Caco-2 (cell line): Measurements from ENCODE around the gene OXT. TPM values are rescaled to one million over a fixed set of nuclear protein-coding genes. Genes with fewer than 3 reads are reported as not detected.
"Not testable (repeated sequence)": the region's sequence is repeated elsewhere in the genome, so short reads cannot be mapped to it uniquely, and the experiment has no call there.

Experiments
- Bru-seq: library from RNA; stranded (reverse); fragments of 400-500 nt; gene quantifications from one replicate; lab custom pipeline; 2021; lab: Mats Ljungman, UMichigan
- BruChase-seq, 2 experiments: library from RNA; stranded (reverse); fragments of 400-500 nt; gene quantifications; one replicate each; lab custom pipeline; 2021; lab: Mats Ljungman, UMichigan
- BruUV-seq: library from RNA; stranded (reverse); fragments of 400-500 nt; replicated peaks from 2 replicates; lab custom pipeline; 2021; lab: Mats Ljungman, UMichigan
- CTCF ChIA-PET: fragments of 300-600 bp; sonication (Branson Sonifier 250); formaldehyde crosslinking; loops from one replicate; lab custom pipeline; 2022; ENCODE audit warnings: antibody characterized with exemption; lab: Charles Lee
- POLR2A ChIA-PET: fragments of 300-600 bp; sonication (Branson Sonifier 250); formaldehyde crosslinking; loops from one replicate; lab custom pipeline; 2022; ENCODE audit warnings: antibody characterized with exemption; lab: Charles Lee
- DNase-seq, 2 experiments: peaks; one replicate each; pipeline versions ENCODE4 v3.0.0 to v3.0.0-alpha.2; 2020 to 2022
- H3K27me3 ChIP-seq: replicated peaks from 2 replicates; pipeline ENCODE4 v1.6.0; 2011; ENCODE audit warnings: low read length; ENCODE audit not compliant: control insufficient read depth, insufficient read depth
- H3K36me3 ChIP-seq: 2 replicates; pipeline ENCODE4 v1.5.1; 2011; ENCODE audit warnings: low read length; ENCODE audit not compliant: control insufficient read depth, insufficient read depth
- H3K4me1 ChIP-seq: fragments of 250-450 bp; sonication (Bioruptor Pico); 2 replicates; pipeline ENCODE4 v1.5.1; 2020; ENCODE audit warnings: mild to moderate bottlenecking
- H3K4me3 ChIP-seq: 2 replicates; pipeline ENCODE4 v1.5.1; 2011; ENCODE audit warnings: low read depth, mild to moderate bottlenecking, control low read depth, low read length
- H3K9me3 ChIP-seq: fragments of 250-450 bp; sonication (Bioruptor Pico); 2 replicates; pipeline ENCODE4 v1.5.1; 2020; ENCODE audit warnings: mild to moderate bottlenecking, moderate library complexity
- H3K27ac Mint-ChIP-seq: one replicate; pipeline ENCODE4 v1.8.0; 2022; ENCODE audit warnings: mixed read lengths; ENCODE audit not compliant: unreplicated experiment
- H3K27me3 Mint-ChIP-seq: one replicate; pipeline ENCODE4 v1.8.0; 2022; ENCODE audit warnings: mixed read lengths; ENCODE audit not compliant: insufficient read depth, unreplicated experiment
- H3K36me3 Mint-ChIP-seq: one replicate; pipeline ENCODE4 v1.8.0; 2022; ENCODE audit warnings: mild to moderate bottlenecking, mixed read lengths; ENCODE audit not compliant: insufficient read depth, unreplicated experiment
- H3K4me1 Mint-ChIP-seq: one replicate; pipeline ENCODE4 v1.8.0; 2022; ENCODE audit warnings: low read depth, mixed read lengths; ENCODE audit not compliant: unreplicated experiment
- H3K4me3 Mint-ChIP-seq: one replicate; pipeline ENCODE4 v1.8.0; 2022; ENCODE audit warnings: mild to moderate bottlenecking, moderate library complexity, mixed read lengths; ENCODE audit not compliant: unreplicated experiment
- H3K9me3 Mint-ChIP-seq: one replicate; pipeline ENCODE4 v1.8.0; 2022; ENCODE audit warnings: mixed read lengths; ENCODE audit not compliant: unreplicated experiment
- intact Hi-C: fragments of 100-400 bp; cut with micrococcal nuclease; formaldehyde crosslinking; loops from one replicate; pipeline ENCODE4 v1.10.0; 2022; ENCODE audit not compliant: unreplicated experiment
- long read RNA-seq: library from polyadenylated mRNA; stranded (forward); transcript quantifications from one replicate; pipeline ENCODE4 v2.0.0, GENCODE V29; 2022
- total RNA-seq: library from RNA; stranded (reverse); gene quantifications from 2 replicates; pipeline ENCODE4 v1.2.3, GENCODE V29; 2022
- TF ChIP-seq, protein P1 (sequence below), 2 experiments: fragments of 200-600 bp in 1 of 2; IDR thresholded peaks; 1 replicate in 1 of 2; 2 replicates in 1 of 2; pipeline versions ENCODE4 v1.5.1 to v1.8.0; 2011 to 2022; ENCODE audit warnings: antibody characterized with exemption in 1 of 2, control low read depth in 1 of 2, inconsistent platforms in 1 of 2, low read depth in 1 of 2, low read length in 1 of 2, mild to moderate bottlenecking in 1 of 2, moderate library complexity in 1 of 2; ENCODE audit not compliant: insufficient read depth in 1 of 2, severe bottlenecking in 1 of 2, unreplicated experiment in 1 of 2

Gene OXT
- total RNA-seq: 1.9 and 2.7 TPM in 2 replicates
- percentile 24 among the genes with signal in this experiment for Bru-seq, nascent RNA
- percentile 41 among the genes with signal in this experiment for BruChase-seq, experiment 1, labeled RNA remaining after a 2-hour chase
- percentile 43 among the genes with signal in this experiment for BruChase-seq, experiment 2, labeled RNA remaining after a 6-hour chase
- long read RNA-seq, partial matches to known transcripts: 6 of 6 reads
- long read RNA-seq, other reads (novel, unspliced or antisense): 0 of 6 reads

GRCh38 chr20:3071610-3072529, at the start of gene OXT:
Gene OXT, plus strand, starts transcription at chr20:3071620. Its CDS starts 36 bp downstream, at chr20:3071656.
- Histone ChIP-seq H3K4me3 (peak within 1 kb of the TSS; percentile 74), H3K27me3 (no peaks in the 10 kb centered on the region), H3K4me1 (peaks cover 6% of the 10 kb centered on the region; the same call in 1 of the 2 replicates), H3K9me3 (no peaks in the 10 kb centered on the region), H3K36me3 (no peaks in the 10 kb centered on the region; the same call in 1 of the 2 replicates)
- Mint-ChIP-seq H3K4me1 (peaks cover 13% of the 10 kb centered on the region), H3K4me3 (peak within 1 kb of the TSS; percentile 58), H3K9me3 (no peaks in the 10 kb centered on the region), H3K36me3 (peaks cover 8% of the 10 kb centered on the region), H3K27me3 (no peaks in the 10 kb centered on the region), H3K27ac (peak within 1 kb of the TSS; percentile 86)
- ChIA-PET POLR2A (no interaction called here), CTCF (interaction anchor here (0.6 to 1.3 kb wide), 2 partner anchors 18 to 236 kb away, joined by 3 to 7 read pairs; no protein-coding TSS in a partner anchor)
- peak; percentile 79 to 85 for DNase-seq
- no TSS peak for BruUV-seq
- TF ChIP-seq, protein P1, sequence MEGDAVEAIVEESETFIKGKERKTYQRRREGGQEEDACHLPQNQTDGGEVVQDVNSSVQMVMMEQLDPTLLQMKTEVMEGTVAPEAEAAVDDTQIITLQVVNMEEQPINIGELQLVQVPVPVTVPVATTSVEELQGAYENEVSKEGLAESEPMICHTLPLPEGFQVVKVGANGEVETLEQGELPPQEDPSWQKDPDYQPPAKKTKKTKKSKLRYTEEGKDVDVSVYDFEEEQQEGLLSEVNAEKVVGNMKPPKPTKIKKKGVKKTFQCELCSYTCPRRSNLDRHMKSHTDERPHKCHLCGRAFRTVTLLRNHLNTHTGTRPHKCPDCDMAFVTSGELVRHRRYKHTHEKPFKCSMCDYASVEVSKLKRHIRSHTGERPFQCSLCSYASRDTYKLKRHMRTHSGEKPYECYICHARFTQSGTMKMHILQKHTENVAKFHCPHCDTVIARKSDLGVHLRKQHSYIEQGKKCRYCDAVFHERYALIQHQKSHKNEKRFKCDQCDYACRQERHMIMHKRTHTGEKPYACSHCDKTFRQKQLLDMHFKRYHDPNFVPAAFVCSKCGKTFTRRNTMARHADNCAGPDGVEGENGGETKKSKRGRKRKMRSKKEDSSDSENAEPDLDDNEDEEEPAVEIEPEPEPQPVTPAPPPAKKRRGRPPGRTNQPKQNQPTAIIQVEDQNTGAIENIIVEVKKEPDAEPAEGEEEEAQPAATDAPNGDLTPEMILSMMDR (IDR thresholded peaks at IDR 0.05; ENCODE audit: insufficient read depth in 1 of 2, low read depth in 1 of 2, low read length in 1 of 2, severe bottlenecking in 1 of 2, unreplicated experiment in 1 of 2): no peak
- intact Hi-C loops: no loop called here

- H3K9me3 Mint-ChIP-seq: no peaks in the 10 kb centered on the region
- no peak overlapping the region for H3K4me3 Mint-ChIP-seq
- TF ChIP-seq, protein P1 (IDR thresholded peaks at IDR 0.05; ENCODE audit: insufficient read depth in 1 of 2, low read depth in 1 of 2, low read length in 1 of 2, severe bottlenecking in 1 of 2, unreplicated experiment in 1 of 2): no peak
- DNase-seq: no peak
- H3K27ac Mint-ChIP-seq: peak overlapping the region; percentile 95
- peaks cover 45% of the 10 kb centered on the region for H3K4me1 ChIP-seq
- ChIA-PET POLR2A (no interaction called here), CTCF (no interaction called here)
- H3K36me3 ChIP-seq: peaks cover 8% of the 10 kb centered on the region; the same call in 1 of the 2 replicates
- H3K4me1 Mint-ChIP-seq: peaks cover 40% of the 10 kb centered on the region
- H3K9me3 ChIP-seq: no peaks in the 10 kb centered on the region
- no peaks in the 10 kb centered on the region for H3K27me3 ChIP-seq
- no TSS peak for BruUV-seq
- no peak overlapping the region for H3K4me3 ChIP-seq
- H3K27me3 Mint-ChIP-seq: no peaks in the 10 kb centered on the region
- peaks cover 81% of the 10 kb centered on the region for H3K36me3 Mint-ChIP-seq
- intact Hi-C loops: no loop called here
Observed at GRCh38 chr20:3021777-3022176, 49.6 kb upstream of the OXT start.

DNA sequence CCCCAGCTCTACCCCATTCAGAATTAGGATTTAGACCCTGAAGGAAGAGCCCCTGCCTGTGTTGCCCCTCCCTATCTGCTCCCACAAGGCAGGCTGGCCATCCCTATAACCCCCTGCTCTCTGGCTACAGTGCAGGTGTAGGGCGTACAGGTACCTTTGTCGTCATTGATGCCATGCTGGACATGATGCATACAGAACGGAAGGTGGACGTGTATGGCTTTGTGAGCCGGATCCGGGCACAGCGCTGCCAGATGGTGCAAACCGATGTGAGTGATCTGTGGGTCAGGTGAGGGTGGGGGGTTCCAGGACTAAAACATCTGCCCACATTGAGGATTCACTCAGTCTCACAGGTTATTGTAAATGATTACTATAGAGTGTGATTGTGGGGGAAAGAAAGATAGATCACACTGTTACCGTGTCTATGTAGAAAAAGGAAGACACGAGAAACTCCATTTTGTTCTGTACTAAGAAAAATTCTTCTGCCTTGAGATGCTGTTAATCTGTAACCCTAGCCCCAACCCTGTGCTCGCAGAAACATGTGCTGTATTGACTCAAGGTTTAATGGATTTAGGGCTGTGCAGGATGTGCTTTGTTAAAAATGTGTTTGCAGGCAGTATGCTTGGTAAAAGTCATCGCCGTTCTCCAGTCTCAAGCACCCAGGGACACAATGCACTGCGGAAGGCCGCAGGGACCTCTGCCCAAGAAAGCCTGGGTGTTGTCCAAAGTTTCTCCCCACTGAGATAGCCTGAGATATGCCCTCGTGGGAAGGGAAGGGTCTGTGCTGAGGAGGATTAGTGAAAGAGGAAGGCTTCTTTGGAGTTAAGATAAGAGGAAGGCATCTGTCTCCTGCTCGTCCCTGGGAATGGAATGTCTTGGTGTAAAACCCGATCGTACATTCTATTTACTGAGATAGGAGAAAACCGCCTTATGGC, 48.6 kb upstream of the OXT start:
- H3K9me3 ChIP-seq, H3K27me3 ChIP-seq, POLR2A ChIA-PET, H3K9me3 Mint-ChIP-seq, CTCF ChIA-PET, H3K4me3 ChIP-seq, H3K27me3 Mint-ChIP-seq, BruUV-seq: not testable (repeated sequence)
- peaks cover 10% of the 10 kb centered on the region; the same call in 1 of the 2 replicates for H3K36me3 ChIP-seq
- Mint-ChIP-seq H3K4me1 (peaks cover 40% of the 10 kb centered on the region), H3K36me3 (peaks cover 83% of the 10 kb centered on the region), H3K27ac (peak overlapping the region; percentile 95), H3K4me3 (peak overlapping the region; percentile 73)
- H3K4me1 ChIP-seq: peaks cover 45% of the 10 kb centered on the region
- intact Hi-C loops: loop anchor here (1.0 kb wide), 1 partner anchor 22 kb away; no protein-coding TSS in a partner anchor
- DNase-seq: peak; percentile 77 to 87
